IPS-11a (cell line): ENCODE data around the gene ARL15.

Experiments used
- H3K4me3 ChIP-seq: one replicate; pipeline ENCODE4 v1.5.1; 2013; ENCODE audit warnings: low read depth, low read length, control low read depth

Gene ARL15

DNA sequence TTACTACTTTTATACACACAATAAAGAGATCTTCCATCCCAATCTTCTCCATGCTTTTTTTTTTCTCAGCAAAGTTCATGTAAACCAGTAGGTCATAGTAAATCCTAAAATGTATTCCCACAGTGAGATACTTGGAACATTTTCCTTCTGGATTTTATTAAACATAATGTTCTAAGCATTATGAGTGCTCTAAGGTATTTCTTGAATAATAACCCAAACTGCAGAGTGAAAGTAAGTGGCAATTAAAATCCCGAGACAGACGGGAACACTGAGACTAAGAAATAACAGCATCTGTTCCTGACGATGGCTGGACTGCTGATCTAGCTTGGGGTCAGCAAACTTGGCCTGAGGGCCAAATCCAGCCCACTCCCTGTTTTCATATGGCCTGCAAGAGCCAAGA, 359.8 kb downstream of the ARL15 start:
- H3K4me3 ChIP-seq = no peak overlapping the region

GRCh38 chr5:53948598-53948997, 361.8 kb downstream of the ARL15 start:
- H3K4me3 ChIP-seq = no peak overlapping the region

GRCh38 chr5:53946405-53947100, 363.8 kb downstream of the ARL15 start:
- H3K4me3 ChIP-seq = no peak overlapping the region

- H3K4me3 ChIP-seq = no peak overlapping the region
Observed at GRCh38 chr5:53944981-53945380, 365.4 kb downstream of the ARL15 start.

DNA sequence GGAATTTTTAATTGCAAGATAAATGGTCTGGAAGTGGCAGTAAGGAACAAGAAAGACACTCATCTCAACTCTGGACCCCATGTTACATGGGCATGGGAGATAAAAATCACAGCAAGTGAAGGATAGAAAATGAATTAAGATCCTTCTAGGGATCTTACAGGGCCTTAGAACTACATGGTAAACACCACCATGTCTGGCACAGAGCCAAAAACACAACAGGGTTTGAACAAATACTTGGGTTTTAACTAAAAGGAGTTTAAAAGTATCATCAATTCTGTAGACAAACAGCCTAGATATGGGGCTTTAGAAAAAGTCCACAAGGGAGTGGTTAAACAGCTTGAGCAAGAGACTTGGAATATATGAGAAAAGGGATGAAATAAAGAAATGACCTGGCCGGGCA, 366.4 kb downstream of the ARL15 start:
- H3K4me3 ChIP-seq = no peak overlapping the region

GRCh38 chr5:53942724-53943123, 367.6 kb downstream of the ARL15 start:
- no peak overlapping the region for H3K4me3 ChIP-seq

GRCh38 chr5:53940921-53941320, 369.5 kb downstream of the ARL15 start:
- H3K4me3 ChIP-seq = no peak overlapping the region

DNA sequence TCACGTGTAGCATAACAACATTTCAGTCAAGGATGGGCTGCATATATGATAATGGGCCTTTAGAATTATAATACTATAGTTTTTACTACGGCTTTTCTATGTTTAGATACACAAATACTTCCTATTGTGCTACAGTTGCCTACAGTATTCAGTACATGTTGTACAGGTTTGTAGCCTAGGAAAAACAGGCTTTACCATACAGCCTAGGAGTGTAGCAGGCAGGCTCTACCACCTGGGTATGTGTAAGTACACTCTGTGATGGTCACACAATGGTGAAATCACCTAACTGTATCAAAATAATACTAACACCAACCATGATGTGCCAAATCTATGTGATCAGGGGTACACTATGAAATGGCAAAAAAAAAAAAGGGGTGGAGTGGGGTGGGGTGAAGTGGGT, 372.9 kb downstream of the ARL15 start:
- H3K4me3 ChIP-seq = no peak overlapping the region

DNA sequence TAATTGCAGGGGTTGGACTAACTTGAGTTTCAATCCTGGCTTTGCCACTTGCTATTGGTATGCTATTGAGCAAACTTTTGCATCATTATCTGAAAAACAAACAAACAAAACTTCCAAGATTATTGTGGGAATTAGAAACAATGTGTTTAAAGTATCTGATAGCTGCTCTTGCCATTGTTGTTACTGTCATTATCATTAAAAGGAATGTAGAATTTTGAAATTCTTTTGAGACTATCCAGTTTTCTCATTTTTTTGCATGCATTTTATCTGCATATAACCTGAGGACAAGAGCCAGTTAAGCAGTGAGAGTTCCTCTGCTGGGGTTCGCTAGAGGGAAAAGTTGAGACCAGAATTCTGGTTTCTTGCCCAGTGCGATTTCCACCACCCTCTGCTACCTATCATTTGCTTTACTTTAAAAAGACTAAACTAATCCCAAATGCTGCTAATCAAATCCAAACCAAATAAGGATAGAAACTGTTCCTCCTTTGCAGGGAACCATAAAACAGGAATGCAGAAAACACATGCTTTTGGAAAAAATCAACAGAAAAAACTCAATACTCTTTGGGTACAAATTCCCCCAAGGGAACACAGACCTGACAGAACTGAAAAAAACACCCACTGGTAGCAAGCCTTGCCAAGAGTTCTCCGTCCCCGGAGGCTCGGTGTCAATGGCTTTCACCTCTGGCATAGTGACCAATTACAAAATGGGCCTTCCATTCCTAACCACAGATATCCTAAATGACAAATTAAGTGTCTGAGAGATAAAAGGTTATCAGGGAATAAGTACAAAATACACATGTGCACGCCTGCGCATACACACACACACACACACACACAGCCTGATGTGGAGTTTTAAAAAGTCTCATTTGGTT, 373.7 kb downstream of the ARL15 start:
- no peak overlapping the region for H3K4me3 ChIP-seq

DNA sequence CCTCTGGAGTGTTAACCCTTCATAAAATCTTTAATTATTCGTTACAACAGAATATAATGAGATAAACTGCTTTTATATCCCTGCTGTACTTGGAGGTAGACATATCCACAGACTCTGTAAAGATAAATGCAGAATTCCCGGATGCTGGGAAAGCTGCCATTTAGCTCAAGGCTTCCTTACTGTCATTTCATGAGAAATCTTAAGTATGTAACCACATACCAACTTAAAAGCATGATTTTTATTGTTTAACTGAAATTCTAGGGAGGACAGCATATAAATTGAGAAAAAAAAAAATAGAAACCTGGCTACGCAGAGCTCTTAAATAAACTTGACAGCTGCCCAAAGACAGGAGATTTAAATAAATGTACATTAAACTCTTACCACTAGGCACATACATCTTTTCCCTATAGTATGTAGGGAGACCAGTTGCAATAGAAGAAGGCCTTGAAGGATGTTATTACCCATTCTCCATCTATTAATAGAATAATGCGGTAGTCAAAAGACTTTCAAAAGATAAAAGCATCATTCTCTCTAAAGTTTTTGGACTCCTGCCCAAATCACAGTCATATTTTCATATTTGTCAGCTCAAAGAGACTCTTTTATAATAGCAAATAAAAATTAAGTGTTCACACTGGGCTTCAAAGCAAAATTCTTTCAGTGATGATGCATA, 376.1 kb downstream of the ARL15 start:
- no peak overlapping the region for H3K4me3 ChIP-seq

DNA sequence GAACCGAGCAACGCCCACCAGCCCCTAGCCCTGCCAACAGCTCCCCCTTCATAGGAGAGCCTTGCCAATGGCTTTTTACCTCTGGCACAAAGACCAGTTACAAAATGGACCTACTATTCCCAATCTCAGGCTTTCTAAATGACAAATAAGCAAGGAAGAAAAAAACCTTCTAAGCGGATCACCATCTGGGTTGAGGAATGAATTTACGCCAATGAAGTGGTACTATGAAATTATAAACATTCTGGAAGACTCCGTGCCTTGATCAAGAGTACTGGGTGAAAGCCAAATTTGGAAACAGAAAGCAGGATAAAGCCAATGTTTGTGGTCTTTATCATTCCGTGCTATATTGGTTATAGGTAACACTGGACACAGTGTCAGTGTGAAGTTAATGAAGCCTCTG, 378.0 kb downstream of the ARL15 start:
- H3K4me3 ChIP-seq = no peak overlapping the region

- H3K4me3 ChIP-seq = no peak overlapping the region
Observed at GRCh38 chr5:53930457-53930856, 379.9 kb downstream of the ARL15 start.

DNA sequence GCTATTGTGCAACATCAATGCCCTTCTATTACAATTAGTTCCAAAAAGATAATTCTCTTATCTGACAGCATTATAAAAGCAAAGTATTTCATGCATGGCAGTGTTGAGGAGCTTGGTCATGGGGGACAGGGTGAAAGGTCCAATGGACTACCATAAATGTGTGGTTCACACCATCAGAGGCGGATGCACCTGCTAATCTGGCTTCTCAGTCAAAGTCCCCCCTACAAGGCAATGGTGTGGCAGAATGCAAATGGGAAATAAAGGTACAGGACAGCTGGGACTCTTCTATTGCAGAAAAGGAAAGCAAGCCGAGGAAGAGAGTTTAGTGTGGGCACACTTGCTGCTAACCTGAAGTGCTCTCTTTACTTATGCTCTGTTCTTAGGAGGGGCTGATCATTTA, 380.8 kb downstream of the ARL15 start:
- no peak overlapping the region for H3K4me3 ChIP-seq

DNA sequence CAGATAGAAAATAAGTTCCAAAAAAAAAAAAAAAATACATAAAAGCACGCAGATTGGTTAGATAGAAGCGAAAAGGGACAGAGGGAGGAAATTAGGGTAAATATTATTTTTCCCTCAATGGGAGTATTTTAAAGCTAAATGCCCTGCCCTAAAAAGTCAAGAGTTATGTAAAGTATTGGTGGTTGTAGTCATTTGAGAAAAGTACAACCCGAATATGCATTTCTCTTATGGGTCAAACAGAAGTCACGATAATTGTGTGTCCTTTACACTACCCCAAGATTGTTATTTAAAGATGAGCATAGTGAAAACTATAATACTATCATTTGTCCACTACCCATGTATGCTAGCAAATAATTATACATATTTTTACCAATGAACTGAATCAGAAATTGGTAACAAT, 381.2 kb downstream of the ARL15 start:
- H3K4me3 ChIP-seq = no peak overlapping the region

DNA sequence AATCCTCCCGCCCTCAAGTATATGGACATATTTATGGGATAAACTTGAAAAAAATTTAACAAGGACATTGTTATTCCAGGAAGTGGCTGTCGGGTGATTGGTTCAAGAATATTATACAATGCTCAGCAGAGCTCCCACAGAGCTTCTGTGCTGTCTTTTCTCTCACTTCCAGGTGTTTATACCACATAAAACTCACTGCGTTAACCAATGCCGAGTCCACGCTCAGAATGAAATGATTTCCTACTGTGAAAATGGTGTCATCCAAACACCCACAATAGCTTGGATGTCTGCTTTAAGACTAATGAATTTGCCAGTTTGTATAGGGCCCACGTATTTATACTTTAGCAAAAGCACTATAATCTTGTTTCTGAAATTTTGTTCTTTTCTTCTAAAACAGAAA, 381.7 kb downstream of the ARL15 start:
- no peak overlapping the region for H3K4me3 ChIP-seq

DNA sequence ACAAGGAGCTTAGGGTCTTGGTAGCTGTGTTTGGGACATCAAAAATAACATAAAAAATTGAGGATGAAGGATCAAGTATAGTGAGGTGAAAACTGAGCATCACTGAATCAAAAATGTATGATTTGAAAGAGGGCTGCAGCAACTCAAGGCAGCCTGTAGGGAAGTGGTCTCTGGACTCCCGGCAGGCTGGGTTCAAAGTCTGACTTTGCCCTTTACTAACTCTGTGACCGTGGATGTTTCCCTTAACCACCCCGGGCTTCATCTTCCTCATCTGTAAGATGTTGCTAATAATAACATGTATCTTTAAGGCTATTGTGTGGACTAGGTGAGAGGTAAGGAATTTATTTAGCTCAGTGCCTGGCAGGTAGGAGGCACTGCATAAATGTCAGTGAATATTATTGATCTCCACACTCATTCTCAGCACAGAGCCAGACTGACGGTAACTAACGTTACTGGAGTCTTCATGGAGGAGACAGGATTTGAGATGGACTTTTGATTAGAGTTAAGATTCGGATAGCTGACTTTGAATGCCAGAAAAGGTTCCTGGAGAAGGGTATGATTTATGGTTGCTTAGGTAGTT, 382.6 kb downstream of the ARL15 start:
- H3K4me3 ChIP-seq = no peak overlapping the region

- H3K4me3 ChIP-seq = no peak overlapping the region
Observed at GRCh38 chr5:53926026-53926425, 384.3 kb downstream of the ARL15 start.

DNA sequence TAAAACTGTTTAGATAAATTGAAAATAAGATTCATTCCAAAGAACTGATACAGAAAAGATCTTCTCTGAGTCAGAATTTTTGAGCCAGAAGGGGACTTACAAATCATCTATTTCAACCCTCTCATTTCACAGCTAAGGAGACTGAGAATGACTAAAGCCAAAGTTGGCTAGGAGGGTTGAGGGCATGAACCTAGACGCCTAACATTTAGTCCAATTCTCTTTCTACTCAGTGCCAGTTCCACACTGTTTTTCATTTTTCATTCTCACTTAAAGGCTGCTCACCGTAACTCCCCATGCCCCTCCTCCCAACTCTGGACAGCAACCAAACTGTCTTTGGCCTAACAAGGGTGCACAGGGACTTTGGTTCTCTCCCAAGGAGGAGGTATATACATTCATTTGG, 386.0 kb downstream of the ARL15 start:
- H3K4me3 ChIP-seq = no peak overlapping the region

DNA sequence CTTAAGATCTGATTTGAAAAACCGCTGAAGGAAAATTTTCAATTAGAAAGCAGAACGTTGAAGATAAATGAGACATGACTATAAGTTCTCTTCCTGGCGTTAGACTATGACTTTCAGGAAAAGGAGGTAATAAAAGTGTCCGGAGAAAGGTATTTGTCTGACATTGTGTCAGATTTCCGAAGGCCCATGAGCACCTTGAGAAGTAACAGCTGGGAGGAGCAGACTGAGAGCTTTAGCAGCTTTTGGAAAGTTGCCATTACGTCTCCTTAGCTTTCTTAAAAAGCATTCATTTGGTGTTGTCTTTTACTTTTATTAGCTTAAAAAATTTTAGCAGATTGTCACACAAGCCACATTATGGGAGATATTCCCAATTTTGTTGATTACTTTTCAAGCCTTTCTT, 386.4 kb downstream of the ARL15 start:
- H3K4me3 ChIP-seq = no peak overlapping the region

GRCh38 chr5:53922508-53923498, 387.6 kb downstream of the ARL15 start:
- H3K4me3 ChIP-seq = no peak overlapping the region
